Hepatic stellate cell (primary cell): ENCODE results near the gene PROZ.
"Not testable (repeated sequence)": the region's sequence is repeated elsewhere in the genome, so short reads cannot be mapped to it uniquely, and the experiment has no call there.

Source experiments
- DNase-seq: peaks from one replicate; pipeline ENCODE4 v3.0.0; 2011; ENCODE audit warnings: low spot score

The PROZ gene

GRCh38 chr13:113155982-113156655 lies 2.3 kb upstream of the PROZ start:
- DNase-seq: no peak

GRCh38 chr13:113157206-113157928 lies 1.1 kb upstream of the PROZ start:
- DNase-seq: no peak

- DNase-seq: no peak
Measured at GRCh38 chr13:113158946-113159345, 498 bp downstream of the PROZ start.

GRCh38 chr13:113159701-113160100 lies 1.3 kb downstream of the PROZ start:
- DNase-seq: no peak

GRCh38 chr13:113160983-113161382 lies 2.5 kb downstream of the PROZ start:
- no peak for DNase-seq

- no peak for DNase-seq
Measured at GRCh38 chr13:113161433-113161832, 3.0 kb downstream of the PROZ start.

GRCh38 chr13:113161975-113162374 lies 3.5 kb downstream of the PROZ start:
- not testable (repeated sequence) for DNase-seq

- no peak for DNase-seq
Measured at GRCh38 chr13:113162783-113163685, 4.6 kb downstream of the PROZ start.

- no peak for DNase-seq
Measured at GRCh38 chr13:113164492-113164891, 6.0 kb downstream of the PROZ start.

GRCh38 chr13:113166266-113166665 lies 7.8 kb downstream of the PROZ start:
- no peak for DNase-seq

- no peak for DNase-seq
Measured at GRCh38 chr13:113166681-113167080, 8.2 kb downstream of the PROZ start.

- DNase-seq: no peak
Measured at GRCh38 chr13:113167155-113167554, 8.7 kb downstream of the PROZ start.

- DNase-seq: no peak
Measured at GRCh38 chr13:113167575-113167974, 9.1 kb downstream of the PROZ start.

- no peak for DNase-seq
Measured at GRCh38 chr13:113168211-113168610, 9.8 kb downstream of the PROZ start.

- no peak for DNase-seq
Measured at GRCh38 chr13:113169277-113170272, 11.1 kb downstream of the PROZ start.

GRCh38 chr13:113170511-113170910 lies 12.1 kb downstream of the PROZ start:
- DNase-seq: no peak

GRCh38 chr13:113171250-113172125 lies 13.0 kb downstream of the PROZ start:
- no peak for DNase-seq

- no peak for DNase-seq
Measured at GRCh38 chr13:113172419-113172926, 14.0 kb downstream of the PROZ start.

- DNase-seq: no peak
Measured at GRCh38 chr13:113176280-113176679, 17.8 kb downstream of the PROZ start.

- DNase-seq: no peak
Measured at GRCh38 chr13:113176822-113177221, 18.4 kb downstream of the PROZ start.
